Osteoblast (primary cell): Measurements from ENCODE around the gene DCX. TPM values are rescaled to one million over a fixed set of nuclear protein-coding genes. Genes with fewer than 3 reads are reported as not detected.

Source experiments
- small RNA-seq: library from RNA; depleted of rRNA; stranded (forward); fragments of <200 nt; gene quantifications from one replicate; pipeline ENCODE3, GENCODE V24; 2012
- total RNA-seq: library from RNA; depleted of rRNA; stranded (reverse); fragments of >200 nt; gene quantifications from 2 replicates; pipeline ENCODE4 v1.2.3, GENCODE V29; 2012

DCX gene
- total RNA-seq, 1 donor, result not detected

Small RNA genes lying within 50 kb of the gene (small RNA-seq; reads per million reads assigned to genes)
- not detected for gene RNU6-496P

Other genes starting within 250 kb of the DCX start
- gene CAPN6, start 141.7 kb downstream of the DCX start, total RNA-seq, result not detected in 2 replicates
- gene SERTM2, start 99.5 kb upstream of the DCX start, total RNA-seq, result under 0.01 TPM in 1 of 2 replicates, not detected in the other